Measurements from ENCODE around the gene SLC10A7. TPM values are rescaled to one million over a fixed set of nuclear protein-coding genes. Genes with fewer than 3 reads are reported as not detected.

The SLC10A7 gene
- total RNA-seq, 4 donors from 2014 or later, result 5.6 to 12.8 (median 6.8) TPM

- Histone ChIP-seq H3K27ac (no peak overlapping the region), H3K4me1 (no peaks in the 10 kb centered on the region), H3K36me3 (peaks cover 0 to 12% of the 10 kb centered on the region in 2 donors), H3K4me3 (no peak overlapping the region), H3K27me3 (no peaks in the 10 kb centered on the region), H3K9me3 (peaks cover 0 to 4% (median 0%) of the 10 kb centered on the region in 3 donors)
- ATAC-seq, result no peak
- TF ChIP-seq CTCF (IDR thresholded peaks at IDR 0.05) (no peak), EP300 (IDR thresholded peaks at IDR 0.05) (no peak), POLR2A (IDR thresholded peaks at IDR 0.05) (no peak), POLR2AphosphoS5 (IDR thresholded peaks at IDR 0.05) (no peak)
- no CpG with 5 or more reads among the region's 6 CpGs for WGBS, 2 donors (ENCODE audit: low coverage in 1 of 2)
These were observed 193.7 kb downstream of the SLC10A7 start for GRCh38 chr4:146327859-146328650.

- Histone ChIP-seq H3K27ac (no peak overlapping the region), H3K36me3 (peaks cover 0 to 7% of the 10 kb centered on the region in 2 donors), H3K27me3 (no peaks in the 10 kb centered on the region), H3K4me3 (no peak overlapping the region), H3K4me1 (no peaks in the 10 kb centered on the region), H3K9me3 (peaks cover 0 to 5% (median 0%) of the 10 kb centered on the region in 3 donors)
- TF ChIP-seq POLR2AphosphoS5 (IDR thresholded peaks at IDR 0.05) (no peak), POLR2A (IDR thresholded peaks at IDR 0.05) (no peak), EP300 (IDR thresholded peaks at IDR 0.05) (no peak), CTCF (IDR thresholded peaks at IDR 0.05) (no peak)
- no peak for ATAC-seq
These were observed 202.8 kb downstream of the SLC10A7 start for GRCh38 chr4:146318894-146319293.

GRCh38 chr4:146317783-146318182 is 204.0 kb downstream of the SLC10A7 start:
- TF ChIP-seq CTCF (IDR thresholded peaks at IDR 0.05) (no peak), POLR2A (IDR thresholded peaks at IDR 0.05) (no peak), POLR2AphosphoS5 (IDR thresholded peaks at IDR 0.05) (no peak), EP300 (IDR thresholded peaks at IDR 0.05) (no peak)
- Histone ChIP-seq H3K27me3 (no peaks in the 10 kb centered on the region), H3K36me3 (no peaks in the 10 kb centered on the region), H3K27ac (no peak overlapping the region), H3K4me3 (no peak overlapping the region), H3K4me1 (no peaks in the 10 kb centered on the region), H3K9me3 (no peaks in the 10 kb centered on the region)
- WGBS, 2 donors (ENCODE audit: low coverage in 1 of 2), result 91 to 100% methylated on average over 1 of the region's 1 CpG
- ATAC-seq, result no peak

- no peaks in the 10 kb centered on the region for H3K36me3 ChIP-seq
- ATAC-seq, result no peak
- TF ChIP-seq CTCF (IDR thresholded peaks at IDR 0.05), result no peak
- no peak for TF ChIP-seq EP300 (IDR thresholded peaks at IDR 0.05)
- TF ChIP-seq POLR2AphosphoS5 (IDR thresholded peaks at IDR 0.05), result no peak
- TF ChIP-seq POLR2A (IDR thresholded peaks at IDR 0.05), result no peak
- no peaks in the 10 kb centered on the region for H3K9me3 ChIP-seq
- H3K4me1 ChIP-seq, result no peaks in the 10 kb centered on the region
- no peaks in the 10 kb centered on the region for H3K27me3 ChIP-seq
- H3K27ac ChIP-seq, result no peak overlapping the region
- WGBS, 2 donors (ENCODE audit: low coverage in 1 of 2), result 94 to 100% methylated on average over 1 of the region's 1 CpG
- no peak overlapping the region for H3K4me3 ChIP-seq
These were observed 206.6 kb downstream of the SLC10A7 start for GRCh38 chr4:146315184-146315583.
